Epithelial cell of esophagus (primary cell): ENCODE measurements around the gene LTBP3.

Experiments
- DNase-seq: peaks from one replicate; pipeline ENCODE4 v3.0.0; 2010; ENCODE audit warnings: low read depth
- H3K4me3 ChIP-seq: 2 replicates; pipeline ENCODE4 v1.5.1; 2011; ENCODE audit warnings: mild to moderate bottlenecking, low read length, control low read depth
- CTCF ChIP-seq: IDR thresholded peaks from 2 replicates; pipeline ENCODE4 v1.5.1; 2011; ENCODE audit warnings: low read depth, mild to moderate bottlenecking, low read length, control low read depth, inconsistent platforms; ENCODE audit not compliant: insufficient read depth; ENCODE audit errors: missing control alignments

LTBP3 gene

GRCh38 chr11:65584723-65585171, 26.6 kb upstream of the LTBP3 start:
- TF ChIP-seq CTCF: no peak
- DNase-seq: no peak
- no peak overlapping the region for H3K4me3 ChIP-seq

- no peak for DNase-seq
- no peak overlapping the region for H3K4me3 ChIP-seq
- no peak for TF ChIP-seq CTCF
Measured at GRCh38 chr11:65584106-65584505, 25.9 kb upstream of the LTBP3 start.

- no peak for TF ChIP-seq CTCF
- no peak for DNase-seq
Measured at GRCh38 chr11:65583589-65583988, 25.4 kb upstream of the LTBP3 start.

GRCh38 chr11:65581928-65582327, 23.8 kb upstream of the LTBP3 start:
- TF ChIP-seq CTCF: no peak
- H3K4me3 ChIP-seq: no peak overlapping the region
- no peak for DNase-seq

More at GRCh38 chr11:65583589-65583988, 25.4 kb upstream of the LTBP3 start:
- H3K4me3 ChIP-seq: no peak overlapping the region

- H3K4me3 ChIP-seq: no peak overlapping the region
- DNase-seq: no peak
- TF ChIP-seq CTCF: no peak
Measured at GRCh38 chr11:65580756-65581155, 22.6 kb upstream of the LTBP3 start.

- H3K4me3 ChIP-seq: no peak overlapping the region
- TF ChIP-seq CTCF: no peak
- no peak for DNase-seq
Measured at GRCh38 chr11:65580031-65580692, 22.0 kb upstream of the LTBP3 start.

- no peak for DNase-seq
- no peak overlapping the region for H3K4me3 ChIP-seq
- TF ChIP-seq CTCF: no peak
Measured at GRCh38 chr11:65579291-65579690, 21.1 kb upstream of the LTBP3 start.
